ENCODE data around the gene ZDHHC14.
A peak's percentile ranks its signal among the peaks of the same experiment; 100 is the strongest.

ZDHHC14 gene

GRCh38 chr6:157609117-157609516 lies 228.1 kb downstream of the ZDHHC14 start:
- no peak overlapping the region for H3K27ac ChIP-seq (ENCODE audit: low read depth in 2 of 2, low read length in 2 of 2)
- no peak overlapping the region for H3K9ac ChIP-seq (ENCODE audit: low read depth in 1 of 2, low read length in 2 of 2)
- no peaks in the 10 kb centered on the region for H3K36me3 ChIP-seq (ENCODE audit: control insufficient read depth in 2 of 2, insufficient read depth in 2 of 2, low read length in 2 of 2)
- H3K4me1 ChIP-seq (ENCODE audit: control insufficient read depth in 2 of 2, insufficient read depth in 2 of 2, low read length in 2 of 2) = peaks cover 9 to 10% of the 10 kb centered on the region in 2 donors
- H3K9me3 ChIP-seq (ENCODE audit: control insufficient read depth in 2 of 2, low read length in 2 of 2) = no peaks in the 10 kb centered on the region
- H3K27me3 ChIP-seq (ENCODE audit: control insufficient read depth in 2 of 2, insufficient read depth in 2 of 2, low read length in 2 of 2) = no peaks in the 10 kb centered on the region
- H3K4me3 ChIP-seq (ENCODE audit: low read length in 2 of 2) = no peak overlapping the region

- Histone ChIP-seq H3K36me3 (ENCODE audit: control insufficient read depth in 2 of 2, insufficient read depth in 2 of 2, low read length in 2 of 2) (no peaks in the 10 kb centered on the region), H3K9ac (ENCODE audit: low read depth in 1 of 2, low read length in 2 of 2) (no peak overlapping the region), H3K9me3 (ENCODE audit: control insufficient read depth in 2 of 2, low read length in 2 of 2) (no peaks in the 10 kb centered on the region), H3K4me1 (ENCODE audit: control insufficient read depth in 2 of 2, insufficient read depth in 2 of 2, low read length in 2 of 2) (peaks cover 13 to 14% of the 10 kb centered on the region in 2 donors), H3K4me3 (ENCODE audit: low read length in 2 of 2) (no peak overlapping the region), H3K27me3 (ENCODE audit: control insufficient read depth in 2 of 2, insufficient read depth in 2 of 2, low read length in 2 of 2) (no peaks in the 10 kb centered on the region), H3K27ac (ENCODE audit: low read depth in 2 of 2, low read length in 2 of 2) (no peak overlapping the region)
Measured at GRCh38 chr6:157609556-157609955, 228.6 kb downstream of the ZDHHC14 start.

- no peak overlapping the region for H3K9ac ChIP-seq (ENCODE audit: low read depth in 1 of 2, low read length in 2 of 2)
- no peaks in the 10 kb centered on the region for H3K27me3 ChIP-seq (ENCODE audit: control insufficient read depth in 2 of 2, insufficient read depth in 2 of 2, low read length in 2 of 2)
- H3K4me1 ChIP-seq (ENCODE audit: control insufficient read depth in 2 of 2, insufficient read depth in 2 of 2, low read length in 2 of 2) = peaks cover 20 to 22% of the 10 kb centered on the region in 2 donors
- H3K4me3 ChIP-seq (ENCODE audit: low read length in 2 of 2) = no peak overlapping the region
- no peaks in the 10 kb centered on the region for H3K36me3 ChIP-seq (ENCODE audit: control insufficient read depth in 2 of 2, insufficient read depth in 2 of 2, low read length in 2 of 2)
- H3K9me3 ChIP-seq (ENCODE audit: control insufficient read depth in 2 of 2, low read length in 2 of 2) = no peaks in the 10 kb centered on the region
- H3K27ac ChIP-seq (ENCODE audit: low read depth in 2 of 2, low read length in 2 of 2) = no peak overlapping the region
Measured at GRCh38 chr6:157610451-157610999, 229.5 kb downstream of the ZDHHC14 start.

- peaks cover 21 to 29% of the 10 kb centered on the region in 2 donors for H3K4me1 ChIP-seq (ENCODE audit: control insufficient read depth in 2 of 2, insufficient read depth in 2 of 2, low read length in 2 of 2)
- no peak overlapping the region for H3K4me3 ChIP-seq (ENCODE audit: low read length in 2 of 2)
- no peaks in the 10 kb centered on the region for H3K9me3 ChIP-seq (ENCODE audit: control insufficient read depth in 2 of 2, low read length in 2 of 2)
- no peaks in the 10 kb centered on the region for H3K36me3 ChIP-seq (ENCODE audit: control insufficient read depth in 2 of 2, insufficient read depth in 2 of 2, low read length in 2 of 2)
- no peak overlapping the region for H3K9ac ChIP-seq (ENCODE audit: low read depth in 1 of 2, low read length in 2 of 2)
- no peak overlapping the region for H3K27ac ChIP-seq (ENCODE audit: low read depth in 2 of 2, low read length in 2 of 2)
- H3K27me3 ChIP-seq (ENCODE audit: control insufficient read depth in 2 of 2, insufficient read depth in 2 of 2, low read length in 2 of 2) = no peaks in the 10 kb centered on the region
Measured at GRCh38 chr6:157611406-157611805, 230.4 kb downstream of the ZDHHC14 start.

- Histone ChIP-seq H3K36me3 (ENCODE audit: control insufficient read depth in 2 of 2, insufficient read depth in 2 of 2, low read length in 2 of 2) (no peaks in the 10 kb centered on the region), H3K9me3 (ENCODE audit: control insufficient read depth in 2 of 2, low read length in 2 of 2) (no peaks in the 10 kb centered on the region), H3K4me3 (ENCODE audit: low read length in 2 of 2) (no peak overlapping the region), H3K27ac (ENCODE audit: low read depth in 2 of 2, low read length in 2 of 2) (peak overlapping the region; percentile 52 to 64), H3K4me1 (ENCODE audit: control insufficient read depth in 2 of 2, insufficient read depth in 2 of 2, low read length in 2 of 2) (peaks cover 21 to 29% of the 10 kb centered on the region in 2 donors), H3K9ac (ENCODE audit: low read depth in 1 of 2, low read length in 2 of 2) (no peak overlapping the region), H3K27me3 (ENCODE audit: control insufficient read depth in 2 of 2, insufficient read depth in 2 of 2, low read length in 2 of 2) (no peaks in the 10 kb centered on the region)
Measured at GRCh38 chr6:157613011-157613522, 232.1 kb downstream of the ZDHHC14 start.

GRCh38 chr6:157614026-157614568 lies 233.1 kb downstream of the ZDHHC14 start:
- Histone ChIP-seq H3K27ac (ENCODE audit: low read depth in 2 of 2, low read length in 2 of 2) (peak overlapping the region; percentile 73 to 83), H3K4me3 (ENCODE audit: low read length in 2 of 2) (no peak overlapping the region), H3K9me3 (ENCODE audit: control insufficient read depth in 2 of 2, low read length in 2 of 2) (no peaks in the 10 kb centered on the region), H3K36me3 (ENCODE audit: control insufficient read depth in 2 of 2, insufficient read depth in 2 of 2, low read length in 2 of 2) (no peaks in the 10 kb centered on the region), H3K27me3 (ENCODE audit: control insufficient read depth in 2 of 2, insufficient read depth in 2 of 2, low read length in 2 of 2) (no peaks in the 10 kb centered on the region), H3K9ac (ENCODE audit: low read depth in 1 of 2, low read length in 2 of 2) (peak overlapping the region; percentile 6 to 24), H3K4me1 (ENCODE audit: control insufficient read depth in 2 of 2, insufficient read depth in 2 of 2, low read length in 2 of 2) (peaks cover 21 to 29% of the 10 kb centered on the region in 2 donors)

GRCh38 chr6:157615420-157615769 lies 234.4 kb downstream of the ZDHHC14 start:
- H3K9me3 ChIP-seq (ENCODE audit: control insufficient read depth in 2 of 2, low read length in 2 of 2) = no peaks in the 10 kb centered on the region
- H3K27ac ChIP-seq (ENCODE audit: low read depth in 2 of 2, low read length in 2 of 2) = peak overlapping the region; percentile 73 to 83
- peaks cover 21 to 29% of the 10 kb centered on the region in 2 donors for H3K4me1 ChIP-seq (ENCODE audit: control insufficient read depth in 2 of 2, insufficient read depth in 2 of 2, low read length in 2 of 2)
- H3K27me3 ChIP-seq (ENCODE audit: control insufficient read depth in 2 of 2, insufficient read depth in 2 of 2, low read length in 2 of 2) = no peaks in the 10 kb centered on the region
- H3K4me3 ChIP-seq (ENCODE audit: low read length in 2 of 2) = no peak overlapping the region
- H3K36me3 ChIP-seq (ENCODE audit: control insufficient read depth in 2 of 2, insufficient read depth in 2 of 2, low read length in 2 of 2) = no peaks in the 10 kb centered on the region
- peak overlapping the region in 1 of 2 donors; percentile 48 for H3K9ac ChIP-seq (ENCODE audit: low read depth in 1 of 2, low read length in 2 of 2)

- Histone ChIP-seq H3K4me3 (ENCODE audit: low read length in 2 of 2) (no peak overlapping the region), H3K36me3 (ENCODE audit: control insufficient read depth in 2 of 2, insufficient read depth in 2 of 2, low read length in 2 of 2) (no peaks in the 10 kb centered on the region), H3K4me1 (ENCODE audit: control insufficient read depth in 2 of 2, insufficient read depth in 2 of 2, low read length in 2 of 2) (peaks cover 22 to 33% of the 10 kb centered on the region in 2 donors), H3K9me3 (ENCODE audit: control insufficient read depth in 2 of 2, low read length in 2 of 2) (no peaks in the 10 kb centered on the region), H3K27ac (ENCODE audit: low read depth in 2 of 2, low read length in 2 of 2) (peak overlapping the region; percentile 73 to 83), H3K27me3 (ENCODE audit: control insufficient read depth in 2 of 2, insufficient read depth in 2 of 2, low read length in 2 of 2) (no peaks in the 10 kb centered on the region), H3K9ac (ENCODE audit: low read depth in 1 of 2, low read length in 2 of 2) (no peak overlapping the region)
Measured at GRCh38 chr6:157615951-157616350, 235.0 kb downstream of the ZDHHC14 start.

GRCh38 chr6:157620944-157621343 lies 240.0 kb downstream of the ZDHHC14 start:
- no peak overlapping the region for H3K4me3 ChIP-seq (ENCODE audit: low read length in 2 of 2)
- no peaks in the 10 kb centered on the region for H3K27me3 ChIP-seq (ENCODE audit: control insufficient read depth in 2 of 2, insufficient read depth in 2 of 2, low read length in 2 of 2)
- peaks cover 2 to 9% of the 10 kb centered on the region in 2 donors for H3K4me1 ChIP-seq (ENCODE audit: control insufficient read depth in 2 of 2, insufficient read depth in 2 of 2, low read length in 2 of 2)
- no peaks in the 10 kb centered on the region for H3K36me3 ChIP-seq (ENCODE audit: control insufficient read depth in 2 of 2, insufficient read depth in 2 of 2, low read length in 2 of 2)
- no peak overlapping the region for H3K9ac ChIP-seq (ENCODE audit: low read depth in 1 of 2, low read length in 2 of 2)
- H3K27ac ChIP-seq (ENCODE audit: low read depth in 2 of 2, low read length in 2 of 2) = peak overlapping the region; percentile 43 to 56
- no peaks in the 10 kb centered on the region for H3K9me3 ChIP-seq (ENCODE audit: control insufficient read depth in 2 of 2, low read length in 2 of 2)

GRCh38 chr6:157621406-157621805 lies 240.4 kb downstream of the ZDHHC14 start:
- Histone ChIP-seq H3K4me3 (ENCODE audit: low read length in 2 of 2) (no peak overlapping the region), H3K4me1 (ENCODE audit: control insufficient read depth in 2 of 2, insufficient read depth in 2 of 2, low read length in 2 of 2) (peaks cover 2 to 7% of the 10 kb centered on the region in 2 donors), H3K27ac (ENCODE audit: low read depth in 2 of 2, low read length in 2 of 2) (no peak overlapping the region), H3K9me3 (ENCODE audit: control insufficient read depth in 2 of 2, low read length in 2 of 2) (no peaks in the 10 kb centered on the region), H3K27me3 (ENCODE audit: control insufficient read depth in 2 of 2, insufficient read depth in 2 of 2, low read length in 2 of 2) (no peaks in the 10 kb centered on the region), H3K9ac (ENCODE audit: low read depth in 1 of 2, low read length in 2 of 2) (no peak overlapping the region), H3K36me3 (ENCODE audit: control insufficient read depth in 2 of 2, insufficient read depth in 2 of 2, low read length in 2 of 2) (no peaks in the 10 kb centered on the region)
